Measurements from ENCODE around the gene TMEM187.

TMEM187 gene

GRCh38 chrX:154023276-154024000, 50.9 kb downstream of the TMEM187 start:
- no peak overlapping the region for H3K27ac ChIP-seq
- no peak overlapping the region for H3K4me3 ChIP-seq
- no peak for TF ChIP-seq CTCF (IDR thresholded peaks at IDR 0.05)
- DNase-seq (ENCODE audit: low spot score) = no peak

- no peak for TF ChIP-seq CTCF (IDR thresholded peaks at IDR 0.05)
- Histone ChIP-seq H3K27ac (no peak overlapping the region), H3K4me3 (no peak overlapping the region)
- no peak for DNase-seq (ENCODE audit: low spot score)
Observed at GRCh38 chrX:154024271-154024670, 51.7 kb downstream of the TMEM187 start.

- H3K4me3 ChIP-seq = no peak overlapping the region
- no peak for TF ChIP-seq CTCF (IDR thresholded peaks at IDR 0.05)
- no peak for DNase-seq (ENCODE audit: low spot score)
- peak overlapping the region in 1 of 2 donors; percentile 41 for H3K27ac ChIP-seq
Observed at GRCh38 chrX:154025230-154025629, 52.7 kb downstream of the TMEM187 start.

- DNase-seq (ENCODE audit: low spot score) = no peak
- no peak overlapping the region for H3K4me3 ChIP-seq
- H3K27ac ChIP-seq = no peak overlapping the region
- no peak for TF ChIP-seq CTCF (IDR thresholded peaks at IDR 0.05)
Observed at GRCh38 chrX:154026136-154027021, 53.8 kb downstream of the TMEM187 start.

GRCh38 chrX:154027022-154027402, 54.5 kb downstream of the TMEM187 start:
- DNase-seq (ENCODE audit: low spot score) = no peak
- Histone ChIP-seq H3K4me3 (no peak overlapping the region), H3K27ac (no peak overlapping the region)
- TF ChIP-seq CTCF (IDR thresholded peaks at IDR 0.05) = no peak

GRCh38 chrX:154027986-154028385, 55.4 kb downstream of the TMEM187 start:
- H3K4me3 ChIP-seq = no peak overlapping the region
- DNase-seq (ENCODE audit: low spot score) = no peak
- no peak for TF ChIP-seq CTCF (IDR thresholded peaks at IDR 0.05)
- H3K27ac ChIP-seq = no peak overlapping the region
